NB4 (cell line): Measurements from ENCODE around the gene KAT2B.

ENCODE experiments used
- DNase-seq: peaks from one replicate; pipeline ENCODE4 v3.0.0; 2010; ENCODE audit warnings: low read depth
- H3K4me3 ChIP-seq: one replicate; pipeline ENCODE4 v1.5.1; 2011; ENCODE audit warnings: mild to moderate bottlenecking, low read depth, low read length, moderate library complexity
- MYC ChIP-seq: IDR thresholded peaks from 2 replicates; pipeline ENCODE4 v1.6.1; 2011; ENCODE audit warnings: low read depth, low read length
- POLR2A ChIP-seq: IDR thresholded peaks from 2 replicates; pipeline ENCODE4 v1.6.1; 2011; ENCODE audit warnings: mild to moderate bottlenecking; ENCODE audit not compliant: insufficient read length; ENCODE audit errors: extremely low read depth
- TF ChIP-seq, protein P1 (sequence below): IDR thresholded peaks from one replicate; pipeline ENCODE4 v1.5.1; 2012; ENCODE audit warnings: low read depth, low read length
- TF ChIP-seq, protein P2 (sequence below): IDR thresholded peaks from 2 replicates; pipeline ENCODE4 v1.6.1; 2011; ENCODE audit warnings: low read depth, low read length

Gene KAT2B

DNA sequence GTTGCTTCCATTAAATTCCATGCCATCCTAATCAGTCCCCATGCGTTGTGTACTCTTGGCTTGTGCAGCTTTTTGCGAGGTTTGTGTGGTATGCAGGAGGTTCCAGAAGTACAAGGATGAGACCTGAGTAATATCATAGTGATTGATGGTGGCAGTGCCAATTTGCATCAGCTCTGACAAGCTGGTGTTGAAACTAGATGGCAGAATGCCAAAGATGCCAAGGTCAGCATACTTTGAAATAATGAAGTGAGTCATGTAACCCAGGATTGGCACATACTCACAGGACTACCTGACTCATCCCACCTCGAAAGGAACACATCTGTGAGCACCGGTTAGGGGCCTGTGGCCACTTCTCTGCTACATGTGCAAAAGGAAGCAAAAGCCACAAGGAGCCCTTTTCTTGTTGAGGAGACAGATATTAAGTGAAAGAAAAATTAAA, 14.3 kb downstream of the KAT2B start:
- peak; percentile 83 for DNase-seq
- TF ChIP-seq, protein P1, sequence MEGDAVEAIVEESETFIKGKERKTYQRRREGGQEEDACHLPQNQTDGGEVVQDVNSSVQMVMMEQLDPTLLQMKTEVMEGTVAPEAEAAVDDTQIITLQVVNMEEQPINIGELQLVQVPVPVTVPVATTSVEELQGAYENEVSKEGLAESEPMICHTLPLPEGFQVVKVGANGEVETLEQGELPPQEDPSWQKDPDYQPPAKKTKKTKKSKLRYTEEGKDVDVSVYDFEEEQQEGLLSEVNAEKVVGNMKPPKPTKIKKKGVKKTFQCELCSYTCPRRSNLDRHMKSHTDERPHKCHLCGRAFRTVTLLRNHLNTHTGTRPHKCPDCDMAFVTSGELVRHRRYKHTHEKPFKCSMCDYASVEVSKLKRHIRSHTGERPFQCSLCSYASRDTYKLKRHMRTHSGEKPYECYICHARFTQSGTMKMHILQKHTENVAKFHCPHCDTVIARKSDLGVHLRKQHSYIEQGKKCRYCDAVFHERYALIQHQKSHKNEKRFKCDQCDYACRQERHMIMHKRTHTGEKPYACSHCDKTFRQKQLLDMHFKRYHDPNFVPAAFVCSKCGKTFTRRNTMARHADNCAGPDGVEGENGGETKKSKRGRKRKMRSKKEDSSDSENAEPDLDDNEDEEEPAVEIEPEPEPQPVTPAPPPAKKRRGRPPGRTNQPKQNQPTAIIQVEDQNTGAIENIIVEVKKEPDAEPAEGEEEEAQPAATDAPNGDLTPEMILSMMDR, result no peak
- TF ChIP-seq, protein P2, sequence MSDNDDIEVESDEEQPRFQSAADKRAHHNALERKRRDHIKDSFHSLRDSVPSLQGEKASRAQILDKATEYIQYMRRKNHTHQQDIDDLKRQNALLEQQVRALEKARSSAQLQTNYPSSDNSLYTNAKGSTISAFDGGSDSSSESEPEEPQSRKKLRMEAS, result peak; percentile 9; the same call in 1 of the 2 replicates
- H3K4me3 ChIP-seq, result no peak overlapping the region

DNA sequence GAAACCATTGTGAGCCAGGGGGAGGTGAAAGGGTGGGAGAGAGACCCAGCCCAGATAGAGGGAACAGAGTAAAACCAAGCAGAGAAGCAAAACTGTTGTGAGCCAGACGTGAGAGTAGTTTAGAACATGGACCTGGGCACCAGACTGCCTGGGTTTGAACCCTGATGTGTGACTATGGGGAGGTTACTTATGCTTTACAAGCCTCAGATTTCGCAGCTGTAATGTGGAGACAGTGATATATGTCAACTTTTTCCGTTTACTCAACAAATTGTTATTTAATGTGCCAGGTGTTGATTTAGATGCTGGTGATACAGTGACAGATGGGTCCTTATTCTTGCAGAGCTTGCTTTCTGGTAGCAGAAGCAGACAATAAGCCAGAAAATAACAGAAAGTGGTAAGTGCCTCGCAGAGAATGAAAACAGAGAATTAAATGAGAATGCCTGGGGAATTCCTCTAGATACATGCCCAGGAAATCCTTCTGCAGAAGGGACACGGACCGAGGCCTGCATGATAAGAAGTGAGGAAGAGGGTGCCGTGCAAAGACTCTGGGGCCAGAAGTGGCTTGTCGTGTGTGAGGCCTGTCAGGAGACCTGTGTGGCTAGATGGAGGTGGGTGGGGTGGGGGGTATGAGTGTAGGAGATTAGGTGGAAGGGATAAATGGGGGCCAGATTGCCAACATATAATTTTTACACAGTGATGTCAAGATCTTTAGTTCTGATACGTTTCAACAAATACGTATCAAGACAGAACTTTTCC, 15.0 kb downstream of the KAT2B start:
- no peak overlapping the region for H3K4me3 ChIP-seq
- no peak for DNase-seq
- TF ChIP-seq, protein P2, result no peak
- TF ChIP-seq, protein P1, result no peak
- no peak for TF ChIP-seq POLR2A
- no peak for TF ChIP-seq MYC

DNA sequence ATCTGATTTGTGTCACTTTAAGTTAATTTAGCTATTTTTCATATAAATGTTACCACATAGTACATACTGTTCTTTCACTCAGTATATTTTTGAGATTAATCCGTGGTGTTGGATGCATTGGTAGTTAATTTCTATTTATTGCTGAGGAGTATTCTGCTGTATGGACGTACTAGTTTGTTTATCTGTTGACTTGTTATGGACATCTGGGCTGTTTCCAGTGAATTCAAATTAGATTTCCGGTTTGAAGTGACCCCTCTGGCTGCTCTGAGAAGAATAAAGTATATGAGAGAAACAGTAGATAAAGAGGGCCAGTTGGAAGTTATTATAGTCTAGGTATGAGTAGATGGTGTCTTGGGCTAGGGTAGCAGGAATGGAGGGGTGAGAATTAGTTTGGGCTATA, 15.6 kb downstream of the KAT2B start:
- DNase-seq, result no peak
- TF ChIP-seq MYC (no peak), POLR2A (no peak)
- TF ChIP-seq, protein P2, result no peak
- TF ChIP-seq, protein P1, result no peak
- no peak overlapping the region for H3K4me3 ChIP-seq

DNA sequence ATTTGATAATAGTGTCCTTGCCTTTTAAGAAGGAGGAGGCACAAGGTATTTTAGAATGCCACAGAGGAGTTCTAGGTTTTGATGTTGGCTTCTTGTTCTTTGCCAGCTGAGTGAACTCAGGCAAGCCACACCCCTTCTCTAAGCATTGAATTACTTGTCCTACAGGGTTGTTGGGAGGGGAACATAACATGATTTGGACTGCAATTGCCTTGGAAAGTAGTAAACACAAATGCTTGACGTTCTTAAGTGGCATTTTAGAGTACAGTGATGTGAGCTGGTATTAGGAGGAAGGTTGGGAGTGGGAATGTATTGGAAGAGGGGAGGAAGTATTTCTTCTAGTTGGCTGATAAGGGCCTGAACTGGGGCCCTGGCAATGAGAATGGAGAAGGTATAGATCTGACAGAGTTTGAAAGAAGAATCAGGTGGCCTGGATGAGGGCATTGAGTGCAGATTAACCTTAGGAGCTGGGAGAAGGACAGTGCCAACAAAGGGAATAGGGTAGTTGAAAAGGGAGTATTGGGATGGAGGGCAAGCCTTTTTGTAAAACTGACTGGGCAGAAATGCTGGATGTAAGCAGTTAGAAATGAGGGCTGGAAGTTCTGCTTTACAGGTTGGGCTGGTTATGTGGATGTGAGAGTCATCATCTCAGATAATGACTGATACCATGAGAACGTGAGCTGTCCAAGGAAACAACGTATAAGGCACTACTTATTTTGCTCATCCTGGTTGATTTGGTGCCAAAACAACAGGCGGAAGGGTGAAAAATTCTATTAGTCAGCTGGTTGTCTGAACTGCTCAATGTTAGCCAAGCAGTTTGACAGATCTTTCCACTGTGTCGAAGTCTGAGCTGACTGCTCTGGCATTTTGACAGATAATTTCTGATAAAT, 16.7 kb downstream of the KAT2B start:
- no peak for TF ChIP-seq POLR2A
- TF ChIP-seq, protein P1, result no peak
- TF ChIP-seq, protein P2, result no peak
- no peak for TF ChIP-seq MYC
- no peak overlapping the region for H3K4me3 ChIP-seq
- no peak for DNase-seq

DNA sequence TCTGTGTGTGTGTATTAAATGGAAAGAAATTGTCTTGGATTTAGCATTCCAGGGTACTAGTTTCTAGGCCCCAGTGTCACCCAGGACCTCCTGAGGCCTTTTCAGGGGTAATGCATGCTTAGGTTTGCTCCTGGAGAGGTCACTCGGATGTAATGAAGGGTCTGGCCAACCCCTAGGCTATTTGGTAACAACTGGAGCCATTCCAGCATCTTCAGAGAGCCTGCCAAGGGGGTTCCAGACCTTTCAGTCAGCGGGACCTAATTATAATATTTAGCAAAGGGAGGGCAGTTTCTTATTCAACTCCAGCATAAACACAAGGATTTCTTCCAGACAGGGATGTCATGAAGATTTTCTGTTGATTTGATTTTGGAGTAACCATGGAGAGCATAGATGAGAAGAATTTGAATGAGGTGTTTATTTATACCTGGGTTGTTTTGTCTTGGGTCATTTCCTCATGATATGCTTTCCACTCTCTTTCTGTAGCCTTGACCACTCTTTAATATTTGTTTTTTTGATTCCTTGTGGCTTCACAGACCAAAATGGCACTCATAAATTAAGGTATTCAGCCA, 17.4 kb downstream of the KAT2B start:
- TF ChIP-seq, protein P2, result no peak
- no peak for TF ChIP-seq MYC
- no peak for TF ChIP-seq POLR2A
- TF ChIP-seq, protein P1, result no peak
- no peak for DNase-seq
- H3K4me3 ChIP-seq, result no peak overlapping the region
